Measurements from ENCODE around the gene LSMEM2.
A peak's percentile ranks its signal among the peaks of the same experiment; 100 is the strongest.

LSMEM2 gene

DNA sequence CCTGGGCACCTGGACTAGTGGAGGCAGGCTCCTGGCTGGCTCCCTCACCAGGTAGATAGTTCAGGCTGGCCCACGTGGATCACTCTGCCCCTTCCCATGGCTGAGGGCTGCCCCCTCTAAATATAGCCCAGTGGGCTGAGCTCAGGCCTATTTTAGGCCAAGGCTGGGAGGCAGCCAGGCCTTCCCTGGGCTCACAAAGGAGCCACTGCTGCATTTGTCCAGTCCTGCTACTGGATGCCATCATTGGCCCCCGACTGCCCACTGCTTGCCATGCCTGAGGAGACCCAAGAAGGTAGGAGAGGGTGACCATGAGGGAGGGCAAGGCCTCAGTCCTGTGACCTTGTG lies at the start of gene LSMEM2:
LSMEM2 (plus strand) TSS at position 208 of the 345 bp plus-strand sequence; CDS start at position 235, 27 bp downstream.
- no peak for DNase-seq (ENCODE audit: low spot score)
- Histone ChIP-seq H3K4me3 (no peak within 1 kb of the TSS), H3K27ac (peak within 1 kb of the TSS; percentile 56 to 71)
- TF ChIP-seq, protein P1, sequence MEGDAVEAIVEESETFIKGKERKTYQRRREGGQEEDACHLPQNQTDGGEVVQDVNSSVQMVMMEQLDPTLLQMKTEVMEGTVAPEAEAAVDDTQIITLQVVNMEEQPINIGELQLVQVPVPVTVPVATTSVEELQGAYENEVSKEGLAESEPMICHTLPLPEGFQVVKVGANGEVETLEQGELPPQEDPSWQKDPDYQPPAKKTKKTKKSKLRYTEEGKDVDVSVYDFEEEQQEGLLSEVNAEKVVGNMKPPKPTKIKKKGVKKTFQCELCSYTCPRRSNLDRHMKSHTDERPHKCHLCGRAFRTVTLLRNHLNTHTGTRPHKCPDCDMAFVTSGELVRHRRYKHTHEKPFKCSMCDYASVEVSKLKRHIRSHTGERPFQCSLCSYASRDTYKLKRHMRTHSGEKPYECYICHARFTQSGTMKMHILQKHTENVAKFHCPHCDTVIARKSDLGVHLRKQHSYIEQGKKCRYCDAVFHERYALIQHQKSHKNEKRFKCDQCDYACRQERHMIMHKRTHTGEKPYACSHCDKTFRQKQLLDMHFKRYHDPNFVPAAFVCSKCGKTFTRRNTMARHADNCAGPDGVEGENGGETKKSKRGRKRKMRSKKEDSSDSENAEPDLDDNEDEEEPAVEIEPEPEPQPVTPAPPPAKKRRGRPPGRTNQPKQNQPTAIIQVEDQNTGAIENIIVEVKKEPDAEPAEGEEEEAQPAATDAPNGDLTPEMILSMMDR (IDR thresholded peaks at IDR 0.05) = no peak

DNA sequence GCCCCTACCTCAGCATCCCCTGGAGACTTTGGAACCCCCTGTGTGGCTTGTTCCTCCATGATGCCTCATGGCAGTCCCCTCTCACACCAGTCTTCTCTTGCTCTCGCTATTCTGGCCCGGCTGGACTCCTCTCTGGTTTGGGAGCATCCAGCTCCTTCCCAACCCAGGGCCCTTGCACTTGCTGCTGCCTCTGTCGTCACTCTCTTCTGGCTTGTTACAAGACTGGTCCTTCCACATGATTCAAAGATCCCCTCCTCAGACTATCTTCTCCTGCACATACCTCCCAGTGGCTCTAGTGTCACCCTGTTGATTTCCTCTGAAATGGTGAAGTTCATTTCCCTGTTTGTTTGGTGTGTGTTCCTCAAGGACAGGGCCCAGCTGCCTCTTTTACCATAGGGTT lies 49.4 kb upstream of the LSMEM2 start:
- TF ChIP-seq, protein P1 (IDR thresholded peaks at IDR 0.05) = no peak
- DNase-seq (ENCODE audit: low spot score) = no peak
- Histone ChIP-seq H3K4me3 (no peak overlapping the region), H3K27ac (peak overlapping the region in 1 of 2 donors; percentile 5)

DNA sequence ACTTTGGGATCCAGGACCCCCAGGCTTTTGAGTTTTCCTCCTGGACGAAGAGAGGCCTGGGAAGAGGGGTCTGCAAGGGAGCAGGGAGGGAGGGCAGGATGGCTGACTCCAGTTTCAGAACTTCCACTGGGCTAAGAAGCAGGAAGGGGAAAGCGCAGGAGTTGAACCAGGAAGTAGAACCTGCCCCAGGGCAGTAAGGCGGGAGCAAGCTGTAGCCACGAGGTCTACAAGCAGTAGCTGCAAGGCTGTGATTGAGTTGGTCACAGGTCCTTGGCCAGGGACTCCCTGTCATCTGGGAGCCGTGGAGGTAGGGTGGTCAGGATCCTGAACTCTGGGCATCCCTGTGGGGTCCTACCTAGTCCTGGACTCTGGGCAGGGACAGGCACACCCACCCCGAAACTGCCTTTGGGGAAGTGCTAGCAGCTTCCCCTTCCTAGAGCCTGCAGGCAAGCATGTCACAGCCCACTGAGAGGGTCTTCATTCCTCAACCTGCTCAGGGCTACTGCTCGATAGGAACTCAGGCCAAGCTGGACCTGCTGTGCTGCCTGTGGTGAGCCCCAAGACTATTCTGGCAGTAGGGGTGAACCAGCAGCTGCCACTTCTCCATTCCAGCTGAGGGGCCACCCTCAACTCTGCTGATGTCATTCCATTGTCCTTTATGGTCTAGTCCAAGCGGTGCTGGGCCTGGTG lies 48.6 kb upstream of the LSMEM2 start:
- Histone ChIP-seq H3K27ac (peak overlapping the region in 1 of 2 donors; percentile 33), H3K4me3 (no peak overlapping the region)
- DNase-seq (ENCODE audit: low spot score) = no peak
- TF ChIP-seq, protein P1 (IDR thresholded peaks at IDR 0.05) = no peak

DNA sequence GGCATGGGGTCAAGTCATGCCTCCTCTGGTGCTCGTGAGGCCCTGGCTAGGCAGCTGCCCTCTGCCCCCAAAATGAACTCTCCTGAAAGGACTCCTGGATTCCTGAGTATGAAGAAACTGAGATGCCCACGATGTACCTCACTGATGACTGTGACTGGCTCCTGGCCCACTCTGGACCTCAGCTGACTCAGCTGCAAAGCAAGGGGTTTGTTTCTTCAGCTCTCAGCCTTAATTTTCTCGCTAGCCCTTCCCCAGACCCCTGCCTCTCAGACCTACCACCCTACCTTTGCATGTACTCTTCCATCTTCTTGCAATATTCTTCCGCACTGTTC lies 48.1 kb upstream of the LSMEM2 start:
- Histone ChIP-seq H3K27ac (peak overlapping the region in 1 of 2 donors; percentile 33), H3K4me3 (no peak overlapping the region)
- DNase-seq (ENCODE audit: low spot score) = no peak
- TF ChIP-seq, protein P1 (IDR thresholded peaks at IDR 0.05) = no peak

DNA sequence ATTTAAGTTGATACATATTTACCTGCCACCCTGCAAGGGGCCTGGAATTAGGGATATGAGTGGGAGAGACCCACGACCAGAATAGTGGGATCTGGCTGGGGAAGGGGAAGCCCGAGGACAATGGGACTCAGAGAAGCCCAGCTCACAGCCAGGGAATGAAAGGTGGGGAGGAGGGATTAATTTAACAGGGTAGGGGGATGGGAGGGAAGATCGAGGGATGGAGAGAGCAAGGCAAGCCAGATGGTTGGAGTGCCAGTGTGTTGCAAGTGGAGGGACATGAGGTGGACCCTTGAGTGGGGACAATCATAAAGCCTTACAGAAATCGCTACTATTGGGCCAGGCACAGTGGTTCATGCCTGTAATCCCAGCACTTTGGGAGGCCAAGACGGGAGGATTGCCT lies 47.3 kb upstream of the LSMEM2 start:
- Histone ChIP-seq H3K27ac (no peak overlapping the region), H3K4me3 (no peak overlapping the region)
- no peak for DNase-seq (ENCODE audit: low spot score)
- TF ChIP-seq, protein P1 (IDR thresholded peaks at IDR 0.05) = no peak

DNA sequence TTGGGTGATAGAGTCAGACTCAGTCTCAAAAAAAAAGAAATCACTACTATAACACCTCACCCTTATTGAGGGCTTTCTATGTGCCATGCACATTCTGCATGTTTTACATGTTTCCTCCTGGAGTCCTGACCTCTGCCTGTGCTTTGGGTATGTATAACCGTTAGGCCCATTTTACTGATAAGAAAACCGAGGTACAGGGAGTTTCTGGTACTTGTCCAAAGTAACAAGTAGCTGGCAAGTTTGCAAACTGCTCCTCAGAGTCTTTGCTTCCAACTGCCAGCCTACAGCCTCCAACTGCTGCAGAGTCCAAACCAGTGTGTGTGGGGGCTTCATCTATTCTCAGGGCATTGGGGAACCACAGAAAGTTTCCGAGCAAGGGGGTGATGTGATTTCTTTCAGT lies 46.6 kb upstream of the LSMEM2 start:
- Histone ChIP-seq H3K4me3 (no peak overlapping the region), H3K27ac (no peak overlapping the region)
- DNase-seq (ENCODE audit: low spot score) = no peak
- TF ChIP-seq, protein P1 (IDR thresholded peaks at IDR 0.05) = no peak

DNA sequence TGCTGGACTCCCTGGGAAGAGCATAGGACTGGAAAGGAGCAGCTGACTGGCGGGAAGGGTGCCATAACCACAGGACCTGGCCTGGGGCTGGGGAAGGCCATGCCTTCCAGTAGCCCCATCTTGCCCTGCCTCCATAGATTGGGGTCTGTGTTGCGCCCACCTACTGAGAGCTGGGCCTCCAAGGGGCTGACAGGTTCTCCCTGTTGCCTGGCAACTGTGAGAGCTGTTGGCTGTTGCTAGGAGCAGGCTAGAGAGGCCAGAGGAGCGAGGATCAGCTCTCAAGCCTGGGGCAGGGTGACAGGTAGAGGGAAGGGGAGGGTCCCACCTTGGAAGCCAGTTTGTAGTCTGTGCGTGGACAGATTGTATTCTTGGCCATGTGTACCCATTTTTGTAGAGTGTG lies 45.7 kb upstream of the LSMEM2 start:
- no peak overlapping the region for H3K4me3 ChIP-seq
- H3K27ac ChIP-seq = no peak overlapping the region
- no peak for DNase-seq (ENCODE audit: low spot score)
- TF ChIP-seq, protein P1 (IDR thresholded peaks at IDR 0.05) = no peak

Data from coronary artery (tissue), 2 donors.